ENCODE measurements around the gene ATP8B3.

The ATP8B3 gene

DNA sequence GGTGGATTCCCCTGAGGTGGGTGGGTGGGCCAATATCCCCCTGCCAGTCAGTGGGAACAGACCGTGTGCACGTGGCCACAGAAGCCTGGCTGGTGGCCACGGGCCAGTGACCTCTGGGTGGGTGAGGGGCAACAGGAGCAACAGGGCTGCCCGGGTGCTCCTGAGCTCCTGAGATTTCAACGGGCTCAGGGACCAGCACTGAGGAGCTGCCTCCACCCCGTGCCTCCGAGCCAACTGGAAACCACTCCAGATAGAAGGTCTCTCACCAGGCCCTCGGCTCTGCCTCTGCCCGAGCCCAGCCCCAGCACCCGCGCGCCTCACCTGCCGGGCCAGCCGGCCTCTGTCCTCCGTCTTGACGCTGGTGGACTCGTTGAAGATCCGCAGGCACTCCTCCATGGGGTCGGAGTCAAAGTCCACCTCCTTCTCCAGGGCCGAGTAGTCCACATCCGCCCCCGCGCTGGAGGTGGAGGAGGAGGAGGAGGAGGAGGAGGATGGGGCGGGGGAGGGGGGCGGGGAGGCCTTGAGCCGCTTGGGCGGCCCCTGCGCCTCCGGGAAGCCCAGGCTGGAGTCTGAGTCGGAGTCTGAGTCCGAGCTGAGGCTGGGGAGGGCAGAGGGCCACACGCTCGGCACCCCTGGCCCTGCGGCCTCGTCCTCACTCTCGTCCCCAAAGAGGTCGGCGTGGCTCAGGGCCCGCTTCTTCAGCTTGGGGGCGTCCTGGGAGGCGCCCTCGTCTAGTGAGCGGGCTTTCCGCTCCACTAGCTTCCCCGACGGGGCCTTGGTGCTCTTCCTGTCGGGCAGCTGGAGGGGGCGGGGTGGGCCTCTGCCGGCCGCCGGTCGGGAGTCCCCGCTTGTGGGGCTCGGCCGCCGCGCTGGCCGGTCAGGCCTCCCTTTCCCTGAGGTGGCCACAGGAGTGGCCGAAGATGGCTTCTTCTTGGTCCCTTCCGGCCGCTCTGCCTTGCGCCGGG is 14.8 kb upstream of the ATP8B3 start:
- H3K4me3 ChIP-seq (replicated peaks; ENCODE audit: low read depth, low read length), result peak overlapping the region; percentile 7
- TF ChIP-seq, protein P1, sequence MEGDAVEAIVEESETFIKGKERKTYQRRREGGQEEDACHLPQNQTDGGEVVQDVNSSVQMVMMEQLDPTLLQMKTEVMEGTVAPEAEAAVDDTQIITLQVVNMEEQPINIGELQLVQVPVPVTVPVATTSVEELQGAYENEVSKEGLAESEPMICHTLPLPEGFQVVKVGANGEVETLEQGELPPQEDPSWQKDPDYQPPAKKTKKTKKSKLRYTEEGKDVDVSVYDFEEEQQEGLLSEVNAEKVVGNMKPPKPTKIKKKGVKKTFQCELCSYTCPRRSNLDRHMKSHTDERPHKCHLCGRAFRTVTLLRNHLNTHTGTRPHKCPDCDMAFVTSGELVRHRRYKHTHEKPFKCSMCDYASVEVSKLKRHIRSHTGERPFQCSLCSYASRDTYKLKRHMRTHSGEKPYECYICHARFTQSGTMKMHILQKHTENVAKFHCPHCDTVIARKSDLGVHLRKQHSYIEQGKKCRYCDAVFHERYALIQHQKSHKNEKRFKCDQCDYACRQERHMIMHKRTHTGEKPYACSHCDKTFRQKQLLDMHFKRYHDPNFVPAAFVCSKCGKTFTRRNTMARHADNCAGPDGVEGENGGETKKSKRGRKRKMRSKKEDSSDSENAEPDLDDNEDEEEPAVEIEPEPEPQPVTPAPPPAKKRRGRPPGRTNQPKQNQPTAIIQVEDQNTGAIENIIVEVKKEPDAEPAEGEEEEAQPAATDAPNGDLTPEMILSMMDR (IDR thresholded peaks at IDR 0.05; ENCODE audit: low read length, missing control alignments), result no peak

DNA sequence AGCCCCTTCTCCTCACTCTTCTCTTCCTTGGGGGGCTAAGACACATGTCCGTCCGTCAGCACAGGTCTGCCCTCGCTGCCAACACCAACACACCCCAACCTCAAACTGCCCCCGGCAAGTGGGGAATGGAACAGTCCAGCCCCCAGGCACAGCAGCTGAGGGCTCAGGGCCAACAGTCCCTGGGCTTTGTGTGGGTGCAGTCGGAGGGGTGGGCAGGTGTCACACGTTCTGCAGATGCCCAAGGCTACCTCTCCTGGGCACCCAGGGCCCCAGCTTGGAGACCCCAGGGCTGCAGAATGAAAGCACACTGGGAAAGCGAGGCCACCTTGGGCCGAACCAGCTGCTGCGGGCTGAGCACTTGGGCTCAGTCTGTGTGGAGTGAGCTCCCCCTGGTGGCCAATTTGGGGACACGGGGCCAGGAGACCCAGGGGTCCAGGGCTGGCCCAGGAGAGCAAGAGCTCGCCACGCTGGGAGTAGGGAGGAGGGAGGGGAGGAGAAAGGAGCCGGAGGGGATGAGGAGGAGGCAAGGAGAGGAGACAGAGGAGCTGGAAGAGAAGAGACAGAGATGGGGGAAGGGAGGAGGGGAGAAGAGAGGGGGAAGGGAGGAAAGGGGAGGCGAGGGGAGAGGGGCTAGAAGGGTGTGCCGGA is 14.0 kb upstream of the ATP8B3 start:
- peak; percentile 71 for DNase-seq (ENCODE audit: low read depth)
- H3K4me3 ChIP-seq (replicated peaks; ENCODE audit: low read depth, low read length), result no peak overlapping the region
- TF ChIP-seq, protein P1 (IDR thresholded peaks at IDR 0.05; ENCODE audit: low read length, missing control alignments), result peak; percentile 73

More for the DNA sequence above, 14.8 kb upstream of the ATP8B3 start:
- peak; percentile 13 for DNase-seq (ENCODE audit: low read depth)

DNA sequence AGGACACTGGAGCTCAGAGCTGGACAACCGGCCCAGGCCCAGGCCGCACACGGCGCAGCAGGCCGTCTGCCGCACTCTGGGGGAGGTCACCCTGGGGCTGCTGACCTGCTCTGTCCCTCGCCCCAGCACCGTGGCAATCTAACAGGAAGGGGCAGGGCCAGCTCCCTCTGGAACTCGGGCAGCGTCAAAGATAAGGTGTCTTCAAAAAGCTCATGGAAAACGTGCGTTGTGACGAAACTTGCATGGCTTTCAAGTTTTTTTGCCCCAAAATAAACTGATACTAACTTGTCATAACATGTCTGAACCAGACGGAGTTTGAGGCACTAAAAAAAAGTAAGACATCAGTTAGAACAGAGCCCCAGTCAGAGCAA is 12.2 kb upstream of the ATP8B3 start:
- TF ChIP-seq, protein P1 (IDR thresholded peaks at IDR 0.05; ENCODE audit: low read length, missing control alignments), result no peak
- DNase-seq (ENCODE audit: low read depth), result no peak
- no peak overlapping the region for H3K4me3 ChIP-seq (replicated peaks; ENCODE audit: low read depth, low read length)

DNA sequence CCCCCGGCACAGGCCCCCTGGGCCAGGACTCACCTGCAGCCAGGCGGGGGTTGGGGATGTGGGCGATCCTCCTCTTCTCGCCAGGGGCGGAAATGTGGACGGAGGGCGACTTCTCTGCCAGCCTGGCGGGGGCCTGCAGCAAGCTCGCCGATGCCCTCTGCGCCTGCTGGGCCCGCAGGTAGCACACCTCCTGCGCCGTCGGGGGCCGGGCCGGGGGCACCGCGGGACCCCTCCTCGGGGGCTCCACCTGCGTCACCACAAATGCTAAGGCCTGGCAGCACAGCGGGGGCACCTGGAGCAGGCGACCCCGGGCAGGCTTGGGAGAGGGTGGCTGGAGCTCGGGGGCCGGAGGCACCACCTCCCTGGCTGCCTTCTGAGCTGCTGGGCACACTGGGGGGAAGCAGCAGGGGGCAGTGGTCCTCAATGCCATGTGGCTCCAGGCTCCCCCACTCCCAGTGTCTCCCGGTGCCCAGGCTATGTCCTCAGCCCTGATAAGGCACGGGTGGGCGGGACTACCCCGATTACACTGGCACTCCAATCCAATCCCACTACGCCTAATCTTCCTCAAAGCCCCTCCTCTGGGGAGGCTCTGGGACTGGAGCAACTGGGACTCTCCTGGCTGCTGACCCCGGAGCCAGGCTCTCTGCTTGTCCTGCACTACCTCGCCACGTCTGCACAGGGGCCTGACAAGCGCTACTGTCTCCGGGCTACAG is 11.6 kb upstream of the ATP8B3 start:
- DNase-seq (ENCODE audit: low read depth), result no peak
- no peak overlapping the region for H3K4me3 ChIP-seq (replicated peaks; ENCODE audit: low read depth, low read length)
- TF ChIP-seq, protein P1 (IDR thresholded peaks at IDR 0.05; ENCODE audit: low read length, missing control alignments), result no peak

DNA sequence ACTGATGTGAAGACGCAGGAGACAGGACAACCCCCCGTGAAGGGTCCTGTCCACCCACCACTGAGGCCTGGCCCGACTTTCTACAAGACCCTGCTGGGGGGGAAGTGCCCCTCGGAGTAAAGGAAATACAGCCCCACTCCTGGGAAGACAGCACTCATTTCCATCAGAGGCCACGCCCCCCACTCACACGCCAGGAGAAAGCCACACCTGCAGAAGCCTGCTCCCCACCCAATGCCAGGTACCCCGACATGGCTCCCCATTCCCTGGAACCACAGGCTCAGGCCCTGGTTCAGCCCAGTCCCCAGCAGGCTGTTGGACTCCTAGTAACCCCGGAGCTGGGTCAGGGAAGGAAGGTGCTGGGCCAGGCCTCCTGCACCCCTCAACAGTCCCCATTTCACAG is 10.9 kb upstream of the ATP8B3 start:
- DNase-seq (ENCODE audit: low read depth), result no peak
- no peak overlapping the region for H3K4me3 ChIP-seq (replicated peaks; ENCODE audit: low read depth, low read length)
- TF ChIP-seq, protein P1 (IDR thresholded peaks at IDR 0.05; ENCODE audit: low read length, missing control alignments), result no peak

DNA sequence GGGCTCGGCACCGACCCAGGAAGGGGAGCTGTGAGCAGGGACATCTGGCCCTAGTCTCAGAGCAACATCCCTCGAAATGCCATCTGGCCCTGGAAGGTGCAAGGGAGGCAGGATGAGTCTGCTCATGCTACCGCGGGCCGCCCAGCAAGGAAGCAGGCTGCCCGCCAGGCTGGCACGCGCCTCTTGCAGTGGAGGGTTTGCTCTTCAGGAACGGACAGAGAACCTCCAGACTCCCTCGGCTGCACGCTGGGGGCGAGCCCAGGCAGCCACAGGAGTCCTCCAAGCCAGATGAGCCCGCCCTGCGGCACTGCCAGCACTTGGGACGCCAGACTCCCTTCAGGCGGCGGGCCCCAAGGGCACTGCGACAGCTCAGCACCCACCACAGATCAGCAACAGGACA is 10.1 kb upstream of the ATP8B3 start:
- TF ChIP-seq, protein P1 (IDR thresholded peaks at IDR 0.05; ENCODE audit: low read length, missing control alignments), result no peak
- no peak overlapping the region for H3K4me3 ChIP-seq (replicated peaks; ENCODE audit: low read depth, low read length)

More for the DNA sequence above, 10.1 kb upstream of the ATP8B3 start:
- no peak for DNase-seq (ENCODE audit: low read depth)

All from fibroblast of pulmonary artery (primary cell).